Activated naive CD4-positive, alpha-beta T cell treated with Interleukin-2 at 50 U/mL for 16 hours (primary cell): Measurements from ENCODE around the gene PAPSS2.
A peak's percentile ranks its signal among the peaks of the same experiment; 100 is the strongest.
"Not testable (repeated sequence)": the region's sequence is repeated elsewhere in the genome, so short reads cannot be mapped to it uniquely, and the experiment has no call there.

Experiments
- DNase-seq: peaks from one replicate; pipeline ENCODE4 v3.0.0-alpha.2; 2020

Gene PAPSS2

GRCh38 chr10:87659571-87660483, at the start of gene PAPSS2:
PAPSS2 (plus strand) TSS chr10:87659878; CDS start chr10:87659982, 104 bp downstream.
- DNase-seq: peak; percentile 12

DNA sequence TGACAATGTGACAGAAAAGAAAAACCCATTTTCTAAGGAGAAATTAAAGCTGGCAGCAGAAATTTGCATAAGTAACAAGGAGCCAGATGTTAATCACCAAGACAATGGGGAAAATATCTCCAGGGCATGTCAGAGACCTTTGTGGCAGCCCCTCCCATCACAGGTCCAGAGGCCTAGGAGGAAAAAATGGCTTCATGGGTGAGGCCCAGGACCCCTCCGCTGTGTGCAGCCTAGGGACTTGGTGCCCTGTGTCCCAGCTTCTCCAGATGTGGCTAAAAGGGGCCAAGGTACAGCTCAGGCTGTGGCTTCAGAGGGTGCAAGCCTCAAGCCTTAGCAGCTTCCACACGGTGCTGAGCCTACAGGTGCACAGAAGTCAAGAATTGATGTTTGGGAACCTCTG, 48.3 kb upstream of the PAPSS2 start:
- DNase-seq: not testable (repeated sequence)

- DNase-seq: no peak
Measured at GRCh38 chr10:87612115-87612514, 47.6 kb upstream of the PAPSS2 start.

GRCh38 chr10:87613751-87614150, 45.9 kb upstream of the PAPSS2 start:
- no peak for DNase-seq

GRCh38 chr10:87615856-87616255, 43.8 kb upstream of the PAPSS2 start:
- no peak for DNase-seq

DNA sequence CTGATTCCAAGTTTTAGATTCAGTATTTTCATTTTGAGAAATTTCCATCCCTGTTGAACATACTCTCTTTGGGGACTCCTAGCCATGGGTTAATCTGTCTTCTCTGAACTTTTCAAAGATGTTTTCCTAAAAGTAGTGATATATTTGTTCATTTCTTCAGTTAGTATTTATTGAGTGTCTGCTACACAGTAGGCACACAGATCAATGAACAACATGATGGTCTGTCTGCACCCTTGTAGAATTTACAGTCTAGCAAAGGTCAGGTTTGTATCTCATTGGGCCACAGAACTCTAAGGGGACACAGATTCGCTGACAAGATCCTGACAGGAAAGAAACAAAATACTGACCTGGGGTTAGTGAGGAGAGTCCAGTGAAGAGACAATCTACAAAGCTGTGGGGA, 42.2 kb upstream of the PAPSS2 start:
- DNase-seq: no peak

- DNase-seq: no peak
Measured at GRCh38 chr10:87618566-87619423, 40.9 kb upstream of the PAPSS2 start.

GRCh38 chr10:87619705-87620104, 40.0 kb upstream of the PAPSS2 start:
- no peak for DNase-seq

DNA sequence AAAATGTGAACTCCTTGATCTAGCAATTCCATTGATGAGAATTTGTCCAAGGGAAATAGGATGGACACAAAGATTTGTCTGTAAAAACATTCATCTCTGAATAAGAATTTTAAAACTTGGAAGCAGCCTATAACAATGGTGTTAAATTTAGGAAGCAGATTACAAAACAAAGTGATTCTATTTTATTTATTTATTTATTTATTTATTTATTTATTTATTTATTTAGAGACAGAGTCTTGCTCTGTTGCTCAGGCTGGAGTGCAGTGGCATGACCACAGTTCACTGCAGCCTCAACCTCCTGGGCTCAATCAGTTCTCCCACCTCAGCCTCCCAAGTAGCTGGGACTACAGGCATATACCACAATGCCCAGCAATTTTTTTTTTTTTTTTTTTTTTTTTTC, 38.2 kb upstream of the PAPSS2 start:
- DNase-seq: not testable (repeated sequence)

- DNase-seq: no peak
Measured at GRCh38 chr10:87622314-87623004, 37.2 kb upstream of the PAPSS2 start.

DNA sequence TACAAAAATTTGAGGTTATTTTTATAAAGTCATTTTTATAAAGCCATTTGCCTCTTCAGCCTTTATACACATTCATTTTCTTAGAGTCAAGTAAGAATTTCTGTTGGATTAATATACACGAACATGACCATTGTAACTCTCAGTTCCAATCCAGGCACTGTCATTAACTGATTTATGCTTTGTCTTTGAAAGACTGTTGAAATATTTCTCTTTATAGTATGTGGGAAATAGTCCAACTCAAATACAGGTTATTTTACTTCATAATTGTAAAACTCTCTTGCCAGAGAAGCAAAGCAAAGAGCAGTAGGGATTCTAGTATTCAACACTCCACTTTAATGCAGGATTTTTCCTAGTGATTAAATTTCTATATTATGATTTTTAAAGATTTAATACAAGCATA, 36.5 kb upstream of the PAPSS2 start:
- DNase-seq: no peak

DNA sequence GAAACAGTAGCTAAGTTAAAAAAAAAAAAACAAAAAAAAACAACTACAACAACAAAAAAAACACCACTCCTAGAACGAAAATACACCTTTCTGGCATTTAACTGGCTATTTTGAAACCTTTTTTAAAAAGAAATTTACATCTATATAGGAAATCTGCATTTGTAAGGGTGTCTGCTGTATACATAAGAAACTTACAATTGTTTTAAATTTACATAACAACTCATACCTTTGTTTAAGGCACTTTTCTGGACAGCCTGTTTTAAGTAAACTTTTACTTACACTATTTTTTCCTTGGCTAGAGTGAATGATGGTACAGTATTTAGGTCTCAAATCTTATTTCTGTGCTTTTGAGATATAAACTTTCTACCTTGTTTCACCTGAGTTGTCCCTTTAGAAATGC, 34.0 kb upstream of the PAPSS2 start:
- no peak for DNase-seq

GRCh38 chr10:87626422-87626892, 33.2 kb upstream of the PAPSS2 start:
- DNase-seq: no peak

- DNase-seq: no peak
Measured at GRCh38 chr10:87630171-87630570, 29.5 kb upstream of the PAPSS2 start.

GRCh38 chr10:87632454-87632853, 27.2 kb upstream of the PAPSS2 start:
- DNase-seq: no peak

- DNase-seq: no peak
Measured at GRCh38 chr10:87634311-87634710, 25.4 kb upstream of the PAPSS2 start.

DNA sequence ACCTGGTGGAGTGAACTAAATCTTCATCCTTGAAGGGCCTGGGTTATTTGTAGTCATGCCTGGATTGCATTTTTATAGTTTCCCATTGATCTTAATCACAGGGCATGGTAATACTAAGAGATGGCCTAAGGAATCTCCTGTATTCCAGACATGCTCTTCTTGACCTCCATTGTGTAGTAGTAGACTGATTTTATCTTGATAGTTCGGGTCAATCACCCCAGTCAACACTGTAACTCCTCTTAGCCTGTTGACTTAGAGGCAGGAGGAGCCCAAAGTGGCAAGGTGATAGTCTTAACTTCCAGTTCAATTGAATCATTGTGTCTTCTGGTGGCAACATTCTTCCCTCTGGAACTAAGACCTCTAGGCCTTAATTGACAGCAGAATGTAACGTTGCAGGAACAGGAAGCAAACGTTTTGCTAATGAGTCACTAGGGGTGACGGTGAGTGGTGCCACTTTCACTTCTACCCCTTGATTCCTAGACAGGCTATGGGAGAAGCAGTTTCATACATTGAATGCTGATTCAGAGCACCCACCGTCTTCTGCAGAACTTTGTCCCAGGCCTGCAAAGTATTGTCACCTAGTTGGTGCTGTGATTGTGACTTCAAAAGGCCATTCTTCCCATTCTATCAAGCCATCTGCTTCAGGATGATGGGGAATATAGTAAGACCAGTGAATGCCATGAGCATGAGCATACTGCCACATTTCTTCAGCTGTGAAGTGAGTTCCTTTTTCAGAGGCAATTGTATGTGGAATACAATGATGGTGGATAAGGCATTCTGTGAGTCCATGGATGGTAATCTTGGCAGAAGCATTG, 24.0 kb upstream of the PAPSS2 start:
- peak; percentile 22 for DNase-seq

GRCh38 chr10:87636313-87636915, 23.3 kb upstream of the PAPSS2 start:
- DNase-seq: no peak

DNA sequence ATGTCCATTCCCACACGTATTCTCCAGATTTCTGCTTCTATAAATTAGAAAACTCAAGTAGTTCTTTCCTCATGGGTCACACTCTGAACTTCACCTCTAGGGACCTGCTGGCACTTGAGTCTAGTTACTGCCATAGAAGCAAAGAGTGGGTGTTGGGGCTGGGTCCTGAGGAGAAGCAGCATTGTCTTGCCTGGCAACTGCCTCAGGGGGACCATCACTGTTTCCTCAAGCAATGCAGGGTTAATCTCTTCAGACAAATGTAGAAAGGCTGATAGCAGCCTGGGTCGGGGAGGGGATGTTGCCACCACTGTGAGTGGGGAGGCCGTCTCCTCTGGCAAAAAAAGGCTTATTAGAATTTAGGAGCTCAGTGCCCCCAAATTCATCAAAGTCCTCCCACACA, 20.2 kb upstream of the PAPSS2 start:
- no peak for DNase-seq

GRCh38 chr10:87640043-87640442, 19.6 kb upstream of the PAPSS2 start:
- no peak for DNase-seq

DNA sequence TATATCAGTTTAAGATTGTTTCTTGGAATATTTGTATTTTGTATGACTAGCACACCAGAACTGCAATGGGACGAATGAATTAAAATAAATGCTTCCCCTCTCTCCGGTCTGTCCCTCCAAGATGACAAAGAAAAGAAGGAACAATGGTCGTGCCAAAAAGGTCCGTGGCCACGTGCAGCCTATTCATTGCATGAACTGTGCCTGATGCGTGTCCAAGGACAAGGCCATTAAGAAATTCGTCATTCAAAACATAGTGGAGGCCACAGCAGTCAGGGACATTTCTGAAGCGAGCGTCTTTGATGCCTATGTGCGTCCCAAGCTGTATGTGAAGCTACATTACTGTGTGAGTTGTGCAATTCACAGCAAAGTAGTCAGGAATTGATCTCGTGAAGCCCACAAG, 17.2 kb upstream of the PAPSS2 start:
- DNase-seq: no peak

DNA sequence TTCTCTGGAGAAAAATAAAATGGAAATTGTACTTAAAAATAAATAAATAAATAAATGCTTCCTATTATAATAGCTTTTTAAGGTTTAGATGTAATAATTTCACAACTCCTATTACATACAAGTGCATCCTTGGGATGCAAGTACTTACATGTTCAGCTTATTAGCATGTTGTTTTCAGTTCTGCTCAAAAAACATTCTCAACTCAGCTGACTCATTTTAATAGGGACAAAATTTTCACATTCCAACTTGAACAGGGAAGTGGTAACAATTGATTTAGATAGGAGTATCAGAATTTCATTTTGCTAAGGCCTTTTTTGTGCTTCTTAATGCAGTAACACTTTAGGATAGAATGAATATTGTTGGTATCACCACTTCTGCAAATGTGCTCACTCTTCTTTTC, 16.7 kb upstream of the PAPSS2 start:
- no peak for DNase-seq
